Neural cell (in vitro differentiated cells): ENCODE measurements around the gene ASPSCR1. TPM values are rescaled to one million over a fixed set of nuclear protein-coding genes. Genes with fewer than 3 reads are reported as not detected.

ENCODE experiments used
- H2AFZ ChIP-seq: fragments of 200-600, 300-800 bp; sonication (generic), shearing (Covaris generic); 2 replicates; pipeline ENCODE4 v1.6.0; 2014; ENCODE audit warnings: low read depth, mild to moderate bottlenecking, antibody characterized with exemption, low read length, moderate library complexity
- H3F3A ChIP-seq: fragments of 200-600 bp; shearing (Covaris generic); 2 replicates; pipeline ENCODE4 v1.6.1; 2016; ENCODE audit warnings: mild to moderate bottlenecking, moderate library complexity, mixed read lengths, antibody characterized with exemption, low read length; ENCODE audit not compliant: insufficient read depth, poor library complexity, severe bottlenecking
- H3K27ac ChIP-seq: fragments of 200-600, 300-800 bp; sonication (generic), shearing (Covaris generic); 2 replicates; pipeline ENCODE4 v1.5.1; 2014; ENCODE audit warnings: mild to moderate bottlenecking, low read length, moderate library complexity
- H3K27me3 ChIP-seq: fragments of 300-800, 200-600 bp; sonication (generic), shearing (Covaris generic); 2 replicates; pipeline ENCODE4 v1.6.0; 2014; ENCODE audit warnings: mild to moderate bottlenecking, low read depth, low read length, moderate library complexity; ENCODE audit not compliant: insufficient read depth
- H3K36me3 ChIP-seq: fragments of 300-800, 200-600 bp; sonication (generic), shearing (Covaris generic); 2 replicates; pipeline ENCODE4 v1.5.1; 2014; ENCODE audit warnings: mild to moderate bottlenecking, antibody characterized with exemption, low read length, moderate library complexity; ENCODE audit not compliant: insufficient read depth
- H3K4me2 ChIP-seq: fragments of 300-800, 200-600 bp; sonication (generic), shearing (Covaris generic); 2 replicates; pipeline ENCODE4 v1.6.0; 2014; ENCODE audit warnings: mild to moderate bottlenecking, low read length
- H3K4me3 ChIP-seq: fragments of 300-800, 200-600 bp; sonication (generic), shearing (Covaris generic); 2 replicates; pipeline ENCODE4 v1.5.1; 2014; ENCODE audit warnings: mild to moderate bottlenecking, low read length, moderate library complexity
- H3K79me2 ChIP-seq: fragments of 200-600 bp; shearing (Covaris generic); replicated peaks from 2 replicates; pipeline ENCODE4 v1.6.0; 2014; ENCODE audit warnings: mild to moderate bottlenecking, low read length, moderate library complexity; ENCODE audit not compliant: insufficient read depth
- H3K9ac ChIP-seq: fragments of 300-800, 200-600 bp; sonication (generic), shearing (Covaris generic); 2 replicates; pipeline ENCODE4 v1.6.1; 2016; ENCODE audit warnings: mild to moderate bottlenecking, low read length, mixed read lengths
- H3K9me2 ChIP-seq: fragments of 200-600 bp; shearing (Covaris generic); 2 replicates; pipeline ENCODE4 v1.6.1; 2016; ENCODE audit warnings: mild to moderate bottlenecking, low read length, mixed read lengths; ENCODE audit not compliant: insufficient read depth
- H3K9me3 ChIP-seq: fragments of 200-600, 300-800 bp; sonication (generic), shearing (Covaris generic); 2 replicates; pipeline ENCODE4 v1.6.1; 2016; ENCODE audit warnings: mild to moderate bottlenecking, mixed run types, low read length, moderate library complexity, mixed read lengths
- H4K20me1 ChIP-seq: fragments of 200-600 bp; shearing (Covaris generic); 2 replicates; pipeline ENCODE4 v1.6.1; 2016; ENCODE audit warnings: mild to moderate bottlenecking, mixed run types; ENCODE audit not compliant: insufficient read depth
- EP300 ChIP-seq: fragments of 450-650 bp; conservative IDR thresholded peaks from 2 replicates; pipeline ENCODE4 v1.6.1; 2014; ENCODE audit warnings: antibody characterized with exemption, mild to moderate bottlenecking, moderate library complexity; ENCODE audit not compliant: poor library complexity, severe bottlenecking
- EZH2 ChIP-seq: fragments of 200-600, 300-800 bp; shearing (Covaris generic), sonication (generic); IDR thresholded peaks from 2 replicates; pipeline ENCODE4 v1.6.1; 2014; ENCODE audit warnings: antibody characterized with exemption, low read length, borderline replicate concordance, mild to moderate bottlenecking; ENCODE audit not compliant: insufficient read depth, poor library complexity, severe bottlenecking
- MXI1 ChIP-seq: fragments of 450-650 bp; conservative IDR thresholded peaks from 2 replicates; pipeline ENCODE4 v1.6.1; 2014; ENCODE audit warnings: antibody characterized with exemption, mild to moderate bottlenecking; ENCODE audit not compliant: poor library complexity, severe bottlenecking
- POLR2AphosphoS5 ChIP-seq: IDR thresholded peaks from 2 replicates; pipeline ENCODE4 v1.6.1; 2012
- RAD21 ChIP-seq: fragments of 450-650 bp; conservative IDR thresholded peaks from 2 replicates; pipeline ENCODE4 v1.6.1; 2014; ENCODE audit warnings: antibody characterized with exemption, mild to moderate bottlenecking, moderate library complexity
- SMC3 ChIP-seq: fragments of 450-650 bp; conservative IDR thresholded peaks from 2 replicates; pipeline ENCODE4 v1.6.1; 2014; ENCODE audit warnings: antibody characterized with exemption, mild to moderate bottlenecking, moderate library complexity; ENCODE audit not compliant: poor library complexity
- TAF1 ChIP-seq: IDR thresholded peaks from 2 replicates; pipeline ENCODE4 v1.6.1; 2012; ENCODE audit warnings: low read depth
- polyA plus RNA-seq: library from polyadenylated mRNA; depleted of rRNA; stranded (reverse); fragments of >200 nt; gene quantifications from 2 replicates; pipeline ENCODE4 v1.2.3, GENCODE V29; 2014
- TF ChIP-seq, protein P1 (sequence below): fragments of 450-650 bp; IDR thresholded peaks from 2 replicates; pipeline ENCODE4 v1.5.1; 2014; ENCODE audit warnings: antibody characterized with exemption, mild to moderate bottlenecking, moderate library complexity; ENCODE audit not compliant: poor library complexity, severe bottlenecking
- TF ChIP-seq, protein P2 (sequence below): IDR thresholded peaks from 2 replicates; pipeline ENCODE4 v1.6.1; 2012; ENCODE audit warnings: borderline replicate concordance

ASPSCR1 gene
- polyA plus RNA-seq, 1 donor from 2014 or later = 28.0 TPM

DNA sequence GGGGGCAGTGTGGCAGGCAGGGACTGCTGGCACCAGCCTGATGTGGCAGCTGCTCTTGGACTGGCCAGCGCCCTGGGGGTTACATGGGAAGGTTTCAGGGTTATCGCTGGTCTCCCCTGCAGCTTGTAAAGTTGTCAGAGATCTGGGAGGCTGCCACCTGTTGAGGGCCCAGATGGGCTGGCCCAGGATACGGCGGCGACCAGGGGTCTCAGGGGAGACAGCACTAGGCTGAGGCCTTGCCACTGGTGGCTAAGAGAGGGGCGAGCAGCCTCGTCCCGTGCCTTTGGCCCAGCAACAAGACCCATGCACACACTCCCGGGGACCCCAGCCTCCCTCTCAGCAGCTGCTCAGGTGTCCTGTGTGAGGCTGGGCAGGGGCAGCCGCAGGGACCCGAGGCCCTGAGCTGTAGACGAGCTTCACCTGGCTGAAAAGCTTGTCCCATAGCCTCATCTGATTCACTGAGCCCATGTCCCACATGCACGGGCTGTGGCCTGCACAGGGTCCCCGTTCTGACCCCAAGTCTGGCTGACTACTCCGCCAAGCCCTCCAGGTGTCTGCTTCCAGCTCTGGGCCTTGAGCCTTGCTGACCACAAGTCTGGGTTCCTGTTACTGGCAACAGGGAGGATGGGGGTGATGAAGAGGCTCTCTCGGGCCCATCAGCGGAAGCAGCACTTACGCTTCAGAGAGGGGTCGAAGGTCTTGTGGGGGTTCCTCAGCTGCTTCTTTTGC is 82.0 kb downstream of the ASPSCR1 start:
- H3K4me3 ChIP-seq = no peak overlapping the region
- H3K36me3 ChIP-seq = no peaks in the 10 kb centered on the region
- H3K9me2 ChIP-seq = no peaks in the 10 kb centered on the region
- H3F3A ChIP-seq = no peaks in the 10 kb centered on the region
- H4K20me1 ChIP-seq = no peaks in the 10 kb centered on the region
- no peaks in the 10 kb centered on the region for H3K9me3 ChIP-seq
- H3K4me2 ChIP-seq = no peak overlapping the region
- no peaks in the 10 kb centered on the region for H3K27me3 ChIP-seq
- H3K79me2 ChIP-seq = no peaks in the 10 kb centered on the region
- H2AFZ ChIP-seq = no peak overlapping the region
- TF ChIP-seq MXI1 = no peak
- TF ChIP-seq SMC3 = no peak
- no peak for TF ChIP-seq RAD21
- H3K9ac ChIP-seq = no peak overlapping the region
- no peak overlapping the region for H3K27ac ChIP-seq

DNA sequence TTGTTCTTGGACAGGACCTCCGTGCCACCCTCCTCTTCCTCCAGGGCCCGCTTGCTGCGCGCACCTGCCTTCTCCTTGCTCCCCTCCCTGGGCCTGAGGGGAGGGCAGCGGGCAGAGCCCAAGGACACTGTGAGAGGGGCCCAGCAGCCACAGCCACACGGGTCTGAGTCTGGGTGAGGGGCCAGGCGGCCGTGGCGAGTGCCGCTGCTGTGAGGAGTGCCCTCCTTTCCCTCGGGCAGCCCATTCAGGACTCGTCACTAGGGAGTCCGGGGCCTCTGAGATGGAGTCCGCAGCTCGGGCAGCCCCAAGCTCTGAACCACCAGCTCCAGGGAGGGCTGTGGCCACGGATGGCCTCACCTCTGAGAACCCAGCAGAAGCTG is 82.6 kb downstream of the ASPSCR1 start:
- H3K4me2 ChIP-seq = no peak overlapping the region
- no peak overlapping the region for H3K27ac ChIP-seq
- H3K27me3 ChIP-seq = no peaks in the 10 kb centered on the region
- H4K20me1 ChIP-seq = no peaks in the 10 kb centered on the region
- H3K9me2 ChIP-seq = no peaks in the 10 kb centered on the region
- no peaks in the 10 kb centered on the region for H3K79me2 ChIP-seq
- no peaks in the 10 kb centered on the region for H3F3A ChIP-seq
- no peak overlapping the region for H2AFZ ChIP-seq
- no peaks in the 10 kb centered on the region for H3K36me3 ChIP-seq
- H3K9ac ChIP-seq = no peak overlapping the region
- H3K4me3 ChIP-seq = no peak overlapping the region
- H3K9me3 ChIP-seq = no peaks in the 10 kb centered on the region
- TF ChIP-seq, protein P1, sequence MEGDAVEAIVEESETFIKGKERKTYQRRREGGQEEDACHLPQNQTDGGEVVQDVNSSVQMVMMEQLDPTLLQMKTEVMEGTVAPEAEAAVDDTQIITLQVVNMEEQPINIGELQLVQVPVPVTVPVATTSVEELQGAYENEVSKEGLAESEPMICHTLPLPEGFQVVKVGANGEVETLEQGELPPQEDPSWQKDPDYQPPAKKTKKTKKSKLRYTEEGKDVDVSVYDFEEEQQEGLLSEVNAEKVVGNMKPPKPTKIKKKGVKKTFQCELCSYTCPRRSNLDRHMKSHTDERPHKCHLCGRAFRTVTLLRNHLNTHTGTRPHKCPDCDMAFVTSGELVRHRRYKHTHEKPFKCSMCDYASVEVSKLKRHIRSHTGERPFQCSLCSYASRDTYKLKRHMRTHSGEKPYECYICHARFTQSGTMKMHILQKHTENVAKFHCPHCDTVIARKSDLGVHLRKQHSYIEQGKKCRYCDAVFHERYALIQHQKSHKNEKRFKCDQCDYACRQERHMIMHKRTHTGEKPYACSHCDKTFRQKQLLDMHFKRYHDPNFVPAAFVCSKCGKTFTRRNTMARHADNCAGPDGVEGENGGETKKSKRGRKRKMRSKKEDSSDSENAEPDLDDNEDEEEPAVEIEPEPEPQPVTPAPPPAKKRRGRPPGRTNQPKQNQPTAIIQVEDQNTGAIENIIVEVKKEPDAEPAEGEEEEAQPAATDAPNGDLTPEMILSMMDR = no peak
- TF ChIP-seq MXI1 = no peak
- no peak for TF ChIP-seq SMC3

DNA sequence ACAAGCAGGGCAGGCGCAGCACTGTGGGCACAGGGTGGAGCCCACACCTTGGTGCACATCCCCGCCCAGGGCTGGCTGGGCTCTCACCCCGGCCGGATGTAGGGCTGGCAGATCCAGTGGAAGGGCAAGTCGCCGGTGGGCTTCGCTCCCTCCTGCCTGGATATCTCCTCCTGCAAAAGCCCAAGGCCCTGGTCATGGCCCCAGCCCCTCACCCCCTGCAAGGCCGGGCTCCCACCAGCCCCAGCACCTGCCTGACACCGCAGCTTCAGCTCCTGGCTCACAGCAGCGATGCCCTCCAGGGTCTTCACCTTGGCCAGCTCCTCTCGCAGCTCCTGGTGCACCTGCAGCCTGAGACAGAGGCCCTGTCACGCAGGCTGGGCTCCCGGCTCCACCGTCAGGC is 83.2 kb downstream of the ASPSCR1 start:
- Histone ChIP-seq H3K36me3 (no peaks in the 10 kb centered on the region), H3K27ac (no peak overlapping the region), H3K9me2 (no peaks in the 10 kb centered on the region), H3K79me2 (no peaks in the 10 kb centered on the region), H4K20me1 (no peaks in the 10 kb centered on the region), H3F3A (no peaks in the 10 kb centered on the region), H2AFZ (no peak overlapping the region), H3K9me3 (no peaks in the 10 kb centered on the region), H3K4me2 (no peak overlapping the region), H3K9ac (no peak overlapping the region), H3K4me3 (no peak overlapping the region), H3K27me3 (no peaks in the 10 kb centered on the region)
- TF ChIP-seq SMC3 (no peak), RAD21 (no peak), EZH2 (no peak), MXI1 (no peak), TAF1 (no peak), EP300 (no peak), POLR2AphosphoS5 (no peak)
- TF ChIP-seq, protein P1 = no peak
- TF ChIP-seq, protein P2, sequence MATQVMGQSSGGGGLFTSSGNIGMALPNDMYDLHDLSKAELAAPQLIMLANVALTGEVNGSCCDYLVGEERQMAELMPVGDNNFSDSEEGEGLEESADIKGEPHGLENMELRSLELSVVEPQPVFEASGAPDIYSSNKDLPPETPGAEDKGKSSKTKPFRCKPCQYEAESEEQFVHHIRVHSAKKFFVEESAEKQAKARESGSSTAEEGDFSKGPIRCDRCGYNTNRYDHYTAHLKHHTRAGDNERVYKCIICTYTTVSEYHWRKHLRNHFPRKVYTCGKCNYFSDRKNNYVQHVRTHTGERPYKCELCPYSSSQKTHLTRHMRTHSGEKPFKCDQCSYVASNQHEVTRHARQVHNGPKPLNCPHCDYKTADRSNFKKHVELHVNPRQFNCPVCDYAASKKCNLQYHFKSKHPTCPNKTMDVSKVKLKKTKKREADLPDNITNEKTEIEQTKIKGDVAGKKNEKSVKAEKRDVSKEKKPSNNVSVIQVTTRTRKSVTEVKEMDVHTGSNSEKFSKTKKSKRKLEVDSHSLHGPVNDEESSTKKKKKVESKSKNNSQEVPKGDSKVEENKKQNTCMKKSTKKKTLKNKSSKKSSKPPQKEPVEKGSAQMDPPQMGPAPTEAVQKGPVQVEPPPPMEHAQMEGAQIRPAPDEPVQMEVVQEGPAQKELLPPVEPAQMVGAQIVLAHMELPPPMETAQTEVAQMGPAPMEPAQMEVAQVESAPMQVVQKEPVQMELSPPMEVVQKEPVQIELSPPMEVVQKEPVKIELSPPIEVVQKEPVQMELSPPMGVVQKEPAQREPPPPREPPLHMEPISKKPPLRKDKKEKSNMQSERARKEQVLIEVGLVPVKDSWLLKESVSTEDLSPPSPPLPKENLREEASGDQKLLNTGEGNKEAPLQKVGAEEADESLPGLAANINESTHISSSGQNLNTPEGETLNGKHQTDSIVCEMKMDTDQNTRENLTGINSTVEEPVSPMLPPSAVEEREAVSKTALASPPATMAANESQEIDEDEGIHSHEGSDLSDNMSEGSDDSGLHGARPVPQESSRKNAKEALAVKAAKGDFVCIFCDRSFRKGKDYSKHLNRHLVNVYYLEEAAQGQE = no peak
